ENCODE measurements around the gene HLCS. TPM values are rescaled to one million over a fixed set of nuclear protein-coding genes. Genes with fewer than 3 reads are reported as not detected.

The HLCS gene
- total and polyA plus RNA-seq, 2 donors (not counting 1 experiment from before 2014, with no cell fraction given): 23.1 to 40.0 TPM

DNA sequence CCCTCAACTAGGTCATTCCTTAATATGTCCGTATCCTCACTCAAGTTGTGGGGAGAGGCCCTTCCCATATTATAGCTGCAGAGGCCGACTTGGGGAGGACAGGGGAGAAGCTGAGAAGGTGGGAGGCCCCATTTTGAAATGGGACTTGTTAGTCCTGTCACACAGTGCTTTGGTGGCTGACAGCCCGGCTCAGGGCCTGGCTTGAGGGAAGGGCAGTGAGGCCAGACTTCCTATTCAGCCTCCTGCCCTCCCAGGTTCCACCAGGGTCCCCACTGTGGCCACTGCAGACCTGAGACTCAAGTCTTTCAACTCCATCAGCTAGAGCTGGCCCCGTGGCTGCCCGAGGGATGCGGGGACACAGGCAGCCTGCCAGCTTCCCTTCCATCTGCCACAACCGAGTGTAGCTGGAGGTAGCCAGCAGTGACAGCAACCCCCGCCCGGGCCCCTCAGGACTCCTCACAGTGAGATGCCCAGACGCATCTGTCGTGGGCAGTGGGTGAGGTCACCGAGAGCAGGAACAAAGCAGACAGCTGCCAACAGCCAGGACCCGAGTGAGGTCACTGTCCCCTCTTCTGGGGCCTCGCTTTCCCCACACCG is 230.6 kb downstream of the HLCS start:
- H3K9ac ChIP-seq (ENCODE audit: insufficient read depth, low read length): no peak overlapping the region
- TF ChIP-seq, protein P1, sequence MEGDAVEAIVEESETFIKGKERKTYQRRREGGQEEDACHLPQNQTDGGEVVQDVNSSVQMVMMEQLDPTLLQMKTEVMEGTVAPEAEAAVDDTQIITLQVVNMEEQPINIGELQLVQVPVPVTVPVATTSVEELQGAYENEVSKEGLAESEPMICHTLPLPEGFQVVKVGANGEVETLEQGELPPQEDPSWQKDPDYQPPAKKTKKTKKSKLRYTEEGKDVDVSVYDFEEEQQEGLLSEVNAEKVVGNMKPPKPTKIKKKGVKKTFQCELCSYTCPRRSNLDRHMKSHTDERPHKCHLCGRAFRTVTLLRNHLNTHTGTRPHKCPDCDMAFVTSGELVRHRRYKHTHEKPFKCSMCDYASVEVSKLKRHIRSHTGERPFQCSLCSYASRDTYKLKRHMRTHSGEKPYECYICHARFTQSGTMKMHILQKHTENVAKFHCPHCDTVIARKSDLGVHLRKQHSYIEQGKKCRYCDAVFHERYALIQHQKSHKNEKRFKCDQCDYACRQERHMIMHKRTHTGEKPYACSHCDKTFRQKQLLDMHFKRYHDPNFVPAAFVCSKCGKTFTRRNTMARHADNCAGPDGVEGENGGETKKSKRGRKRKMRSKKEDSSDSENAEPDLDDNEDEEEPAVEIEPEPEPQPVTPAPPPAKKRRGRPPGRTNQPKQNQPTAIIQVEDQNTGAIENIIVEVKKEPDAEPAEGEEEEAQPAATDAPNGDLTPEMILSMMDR (conservative IDR thresholded peaks at IDR 0.05 in 1 of 2, IDR thresholded peaks at IDR 0.05 in 1 of 2; ENCODE audit: low read depth in 1 of 2, low read length in 2 of 2): no peak
- TF ChIP-seq EZH2 (IDR thresholded peaks at IDR 0.05; ENCODE audit: low read length, missing control alignments): no peak
- no peaks in the 10 kb centered on the region for H3K36me3 ChIP-seq (ENCODE audit: control insufficient read depth, insufficient read depth, low read length)
- no peak overlapping the region for H3K4me2 ChIP-seq (ENCODE audit: extremely low read depth, insufficient read depth, low read length)
- no peaks in the 10 kb centered on the region for H3K4me1 ChIP-seq (ENCODE audit: control insufficient read depth, extremely low read depth, insufficient read depth, low read length)
- H3K27me3 ChIP-seq (ENCODE audit: control insufficient read depth, insufficient read depth, low read length): peaks cover 5% of the 10 kb centered on the region
- DNase-seq (ENCODE audit: low read depth in 2 of 2): no peak
- H3K9me3 ChIP-seq (ENCODE audit: control insufficient read depth, insufficient read depth, low read depth, low read length): no peaks in the 10 kb centered on the region
- no peak overlapping the region for H3K4me3 ChIP-seq (replicated peaks in 1 of 4; ENCODE audit: control extremely low read depth in 1 of 4, insufficient read depth in 1 of 4, low read depth in 3 of 4, low read length in 4 of 4)
- H3K79me2 ChIP-seq (ENCODE audit: control insufficient read depth, insufficient read depth, low read length): no peaks in the 10 kb centered on the region
- H3K27ac ChIP-seq (ENCODE audit: insufficient read depth, low read length): no peak overlapping the region
- no peaks in the 10 kb centered on the region for H4K20me1 ChIP-seq (ENCODE audit: control insufficient read depth, extremely low read depth, insufficient read depth, low read length)
- no peak overlapping the region for H2AFZ ChIP-seq (ENCODE audit: low read length)

DNA sequence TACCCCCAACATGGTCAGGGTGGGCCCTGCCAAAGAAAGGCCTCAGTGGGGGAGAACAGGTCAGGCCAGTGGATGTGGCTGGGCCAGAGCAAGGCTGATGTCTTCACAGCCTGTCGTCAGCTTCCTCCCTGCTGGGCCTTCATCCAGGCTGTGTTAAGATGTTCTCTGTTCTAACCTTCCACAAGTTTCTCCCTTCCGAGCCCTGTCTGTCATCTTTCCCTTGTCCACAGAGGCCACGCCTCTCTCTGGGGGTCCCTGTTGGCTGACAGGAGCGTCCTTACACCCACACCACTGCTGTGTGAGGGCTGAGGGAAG is 231.3 kb downstream of the HLCS start:
- no peak for DNase-seq (ENCODE audit: low read depth in 2 of 2)
- H3K27me3 ChIP-seq (ENCODE audit: control insufficient read depth, insufficient read depth, low read length): peaks cover 6% of the 10 kb centered on the region
- H3K9me3 ChIP-seq (ENCODE audit: control insufficient read depth, insufficient read depth, low read depth, low read length): no peaks in the 10 kb centered on the region
- no peaks in the 10 kb centered on the region for H3K4me1 ChIP-seq (ENCODE audit: control insufficient read depth, extremely low read depth, insufficient read depth, low read length)
- H3K4me2 ChIP-seq (ENCODE audit: extremely low read depth, insufficient read depth, low read length): no peak overlapping the region
- TF ChIP-seq, protein P1 (conservative IDR thresholded peaks at IDR 0.05 in 1 of 2, IDR thresholded peaks at IDR 0.05 in 1 of 2; ENCODE audit: low read depth in 1 of 2, low read length in 2 of 2): no peak
- TF ChIP-seq EZH2 (IDR thresholded peaks at IDR 0.05; ENCODE audit: low read length, missing control alignments): no peak
- H3K4me3 ChIP-seq (replicated peaks in 1 of 4; ENCODE audit: control extremely low read depth in 1 of 4, insufficient read depth in 1 of 4, low read depth in 3 of 4, low read length in 4 of 4): no peak overlapping the region
- no peak overlapping the region for H3K27ac ChIP-seq (ENCODE audit: insufficient read depth, low read length)
- no peak overlapping the region for H3K9ac ChIP-seq (ENCODE audit: insufficient read depth, low read length)
- H3K79me2 ChIP-seq (ENCODE audit: control insufficient read depth, insufficient read depth, low read length): no peaks in the 10 kb centered on the region
- no peaks in the 10 kb centered on the region for H4K20me1 ChIP-seq (ENCODE audit: control insufficient read depth, extremely low read depth, insufficient read depth, low read length)
- H2AFZ ChIP-seq (ENCODE audit: low read length): no peak overlapping the region
- H3K36me3 ChIP-seq (ENCODE audit: control insufficient read depth, insufficient read depth, low read length): no peaks in the 10 kb centered on the region

DNA sequence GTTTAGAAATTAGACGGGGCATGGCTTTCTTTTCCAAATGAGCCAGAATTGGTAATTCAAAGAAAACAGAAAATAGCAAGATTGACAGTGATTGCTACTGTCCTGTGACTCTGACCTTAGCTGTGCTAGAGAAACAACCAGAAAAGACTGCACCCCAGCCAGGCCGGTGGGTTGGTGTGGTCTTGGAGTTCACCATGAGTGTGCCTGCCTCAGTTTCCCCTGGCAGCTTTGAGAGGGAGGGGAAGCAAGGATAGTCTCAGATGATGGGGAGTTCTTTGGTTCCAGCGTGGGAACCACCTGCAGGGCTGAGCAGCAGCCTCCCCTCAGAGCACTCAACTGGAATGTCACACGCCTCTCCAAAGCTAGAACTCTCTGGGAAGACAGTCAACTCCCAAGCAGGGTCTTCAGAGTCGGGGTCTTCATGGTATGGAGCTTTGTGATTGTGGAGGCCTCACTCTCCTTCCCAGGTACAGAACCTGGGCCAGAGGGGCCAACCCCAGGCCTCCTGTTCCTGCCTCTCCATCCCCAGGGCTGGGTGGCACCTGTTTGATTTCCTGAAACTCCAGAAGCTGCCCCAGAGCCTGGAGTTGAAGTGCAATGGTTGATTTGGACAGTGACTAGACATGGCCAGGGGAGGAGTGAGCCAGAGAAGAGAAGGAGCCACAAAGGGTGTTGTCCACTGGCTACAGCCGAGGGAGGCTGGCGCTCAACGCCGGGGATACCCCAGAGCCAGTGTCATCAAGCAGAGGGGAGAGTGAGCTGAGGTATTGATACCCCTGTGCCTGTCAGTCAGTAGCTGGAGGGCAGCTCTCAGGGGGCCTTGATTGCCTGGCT is 231.9 kb downstream of the HLCS start:
- no peaks in the 10 kb centered on the region for H3K4me1 ChIP-seq (ENCODE audit: control insufficient read depth, extremely low read depth, insufficient read depth, low read length)
- DNase-seq (ENCODE audit: low read depth in 2 of 2): no peak
- no peaks in the 10 kb centered on the region for H3K79me2 ChIP-seq (ENCODE audit: control insufficient read depth, insufficient read depth, low read length)
- H3K4me2 ChIP-seq (ENCODE audit: extremely low read depth, insufficient read depth, low read length): no peak overlapping the region
- no peaks in the 10 kb centered on the region for H3K36me3 ChIP-seq (ENCODE audit: control insufficient read depth, insufficient read depth, low read length)
- H3K27me3 ChIP-seq (ENCODE audit: control insufficient read depth, insufficient read depth, low read length): peaks cover 6% of the 10 kb centered on the region
- H3K4me3 ChIP-seq (replicated peaks in 1 of 4; ENCODE audit: control extremely low read depth in 1 of 4, insufficient read depth in 1 of 4, low read depth in 3 of 4, low read length in 4 of 4): no peak overlapping the region
- H4K20me1 ChIP-seq (ENCODE audit: control insufficient read depth, extremely low read depth, insufficient read depth, low read length): no peaks in the 10 kb centered on the region
- H2AFZ ChIP-seq (ENCODE audit: low read length): no peak overlapping the region
- no peak for TF ChIP-seq EZH2 (IDR thresholded peaks at IDR 0.05; ENCODE audit: low read length, missing control alignments)
- TF ChIP-seq, protein P1 (conservative IDR thresholded peaks at IDR 0.05 in 1 of 2, IDR thresholded peaks at IDR 0.05 in 1 of 2; ENCODE audit: low read depth in 1 of 2, low read length in 2 of 2): no peak
- no peak overlapping the region for H3K9ac ChIP-seq (ENCODE audit: insufficient read depth, low read length)
- no peaks in the 10 kb centered on the region for H3K9me3 ChIP-seq (ENCODE audit: control insufficient read depth, insufficient read depth, low read depth, low read length)
- no peak overlapping the region for H3K27ac ChIP-seq (ENCODE audit: insufficient read depth, low read length)
